HG02588 (cell line): ENCODE results near the gene MEF2D.

Experiments used
- ATAC-seq: cut with Tn5 transposase; IDR thresholded peaks from one replicate; pipeline ENCODE4 v1.9.1; 2021; ENCODE audit warnings: mild to moderate bottlenecking, moderate library complexity; ENCODE audit not compliant: unreplicated experiment

Gene MEF2D

GRCh38 chr1:156489166-156489934 lies 11.2 kb downstream of the MEF2D start:
- peak; percentile 19 for ATAC-seq

- ATAC-seq, result peak; percentile 53
Measured at GRCh38 chr1:156488566-156489165, 11.9 kb downstream of the MEF2D start.

- no peak for ATAC-seq
Measured at GRCh38 chr1:156487862-156488261, 12.7 kb downstream of the MEF2D start.

GRCh38 chr1:156486421-156487344 lies 13.9 kb downstream of the MEF2D start:
- ATAC-seq, result no peak

GRCh38 chr1:156485984-156486383 lies 14.6 kb downstream of the MEF2D start:
- ATAC-seq, result no peak

- no peak for ATAC-seq
Measured at GRCh38 chr1:156484480-156485058, 16.0 kb downstream of the MEF2D start.

- ATAC-seq, result no peak
Measured at GRCh38 chr1:156483397-156483796, 17.2 kb downstream of the MEF2D start.

- ATAC-seq, result no peak
Measured at GRCh38 chr1:156482276-156482675, 18.3 kb downstream of the MEF2D start.

GRCh38 chr1:156481527-156481926 lies 19.0 kb downstream of the MEF2D start:
- no peak for ATAC-seq

- ATAC-seq, result no peak
Measured at GRCh38 chr1:156480411-156481192, 20.0 kb downstream of the MEF2D start.

- no peak for ATAC-seq
Measured at GRCh38 chr1:156480016-156480370, 20.6 kb downstream of the MEF2D start.

- no peak for ATAC-seq
Measured at GRCh38 chr1:156479093-156480015, 21.2 kb downstream of the MEF2D start.

GRCh38 chr1:156478250-156478627 lies 22.3 kb downstream of the MEF2D start:
- no peak for ATAC-seq

- ATAC-seq, result no peak
Measured at GRCh38 chr1:156477526-156478249, 22.9 kb downstream of the MEF2D start.

- ATAC-seq, result no peak
Measured at GRCh38 chr1:156476501-156477298, 23.9 kb downstream of the MEF2D start.

- no peak for ATAC-seq
Measured at GRCh38 chr1:156475568-156476500, 24.7 kb downstream of the MEF2D start.

GRCh38 chr1:156474966-156475365 lies 25.6 kb downstream of the MEF2D start:
- ATAC-seq, result no peak
